Measurements from ENCODE around the gene CRTAP.

DNA sequence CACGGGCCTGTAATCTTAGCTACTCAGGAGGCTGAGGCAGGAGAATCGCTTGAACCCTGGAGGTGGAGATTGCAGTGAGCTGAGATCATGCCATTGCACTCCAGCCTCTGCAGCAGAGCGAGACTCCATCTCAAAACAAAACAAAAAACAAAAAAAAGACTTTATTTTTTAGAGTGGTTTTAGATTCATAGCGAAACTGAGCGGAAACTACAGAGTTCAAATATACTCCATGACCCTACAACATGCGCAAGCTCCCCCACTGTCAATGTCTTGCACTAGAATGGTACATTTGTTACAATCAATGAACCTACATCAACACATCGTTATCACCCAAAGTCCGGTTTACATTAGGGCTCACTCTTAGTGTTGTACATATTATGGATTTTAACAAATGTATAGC, 2.2 kb upstream of the CRTAP start:
- TF ChIP-seq, protein P1, sequence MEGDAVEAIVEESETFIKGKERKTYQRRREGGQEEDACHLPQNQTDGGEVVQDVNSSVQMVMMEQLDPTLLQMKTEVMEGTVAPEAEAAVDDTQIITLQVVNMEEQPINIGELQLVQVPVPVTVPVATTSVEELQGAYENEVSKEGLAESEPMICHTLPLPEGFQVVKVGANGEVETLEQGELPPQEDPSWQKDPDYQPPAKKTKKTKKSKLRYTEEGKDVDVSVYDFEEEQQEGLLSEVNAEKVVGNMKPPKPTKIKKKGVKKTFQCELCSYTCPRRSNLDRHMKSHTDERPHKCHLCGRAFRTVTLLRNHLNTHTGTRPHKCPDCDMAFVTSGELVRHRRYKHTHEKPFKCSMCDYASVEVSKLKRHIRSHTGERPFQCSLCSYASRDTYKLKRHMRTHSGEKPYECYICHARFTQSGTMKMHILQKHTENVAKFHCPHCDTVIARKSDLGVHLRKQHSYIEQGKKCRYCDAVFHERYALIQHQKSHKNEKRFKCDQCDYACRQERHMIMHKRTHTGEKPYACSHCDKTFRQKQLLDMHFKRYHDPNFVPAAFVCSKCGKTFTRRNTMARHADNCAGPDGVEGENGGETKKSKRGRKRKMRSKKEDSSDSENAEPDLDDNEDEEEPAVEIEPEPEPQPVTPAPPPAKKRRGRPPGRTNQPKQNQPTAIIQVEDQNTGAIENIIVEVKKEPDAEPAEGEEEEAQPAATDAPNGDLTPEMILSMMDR (IDR thresholded peaks at IDR 0.05 in 2 of 3, conservative IDR thresholded peaks at IDR 0.05 in 1 of 3; ENCODE audit: borderline replicate concordance in 1 of 3, insufficient read depth in 1 of 3, low read depth in 2 of 3, low read length in 2 of 3) = no peak
- no peak for TF ChIP-seq ZFX (IDR thresholded peaks at IDR 0.05)
- no peak for TF ChIP-seq RAD21 (IDR thresholded peaks at IDR 0.05; ENCODE audit: low read depth)
- no peak for TF ChIP-seq ZNF274 (IDR thresholded peaks at IDR 0.05; ENCODE audit: low read depth, low read length)
- TF ChIP-seq JUND (IDR thresholded peaks at IDR 0.05) = no peak
- TF ChIP-seq POLR2A (IDR thresholded peaks at IDR 0.05; ENCODE audit: borderline replicate concordance, extremely low read depth, insufficient read depth, insufficient read length) = no peak
- no peak for TF ChIP-seq EZH2phosphoT487 (IDR thresholded peaks at IDR 0.05; ENCODE audit: borderline replicate concordance)
